Heart right ventricle (tissue), 16 donors: ENCODE results near the gene GPR32. TPM values are rescaled to one million over a fixed set of nuclear protein-coding genes. Genes with fewer than 3 reads are reported as not detected.

ENCODE experiments used
- ATAC-seq, 8 donors: fragments of 200-7000 bp; cut with Tn5 transposase; one replicate each; pipeline ENCODE4 v1.9.1; 2020; ENCODE audit warnings: mild to moderate bottlenecking in 8 of 8, moderate library complexity in 8 of 8, moderate number of reproducible peaks in 1 of 8
- DNase-seq, 2 donors: peaks; one replicate each; pipeline ENCODE4 v3.0.0-alpha.2; 2020
- H3K27ac ChIP-seq, 10 donors: fragments of 200-600 bp; sonication (generic) in 2 of 10; one replicate each; pipeline versions ENCODE4 v1.5.0 to v1.8.0; 2020 to 2022; ENCODE audit warnings: mild to moderate bottlenecking in 3 of 10
- H3K27me3 ChIP-seq, 7 donors: fragments of 200-600 bp; one replicate each; pipeline ENCODE4 v1.8.0; 2021 to 2022; ENCODE audit warnings: mild to moderate bottlenecking in 2 of 7
- H3K36me3 ChIP-seq, 9 donors: fragments of 200-600 bp; sonication (generic) in 1 of 9; one replicate each; pipeline versions ENCODE4 v1.5.0 to v1.8.0; 2020 to 2022; ENCODE audit warnings: mild to moderate bottlenecking in 2 of 9
- H3K4me1 ChIP-seq, 9 donors: fragments of 200-600 bp; sonication (generic) in 1 of 9; one replicate each; pipeline versions ENCODE4 v1.5.0 to v1.8.0; 2020 to 2022; ENCODE audit warnings: mild to moderate bottlenecking in 4 of 9
- H3K4me3 ChIP-seq, 10 donors: fragments of 200-600 bp; sonication (generic) in 2 of 10; one replicate each; pipeline versions ENCODE4 v1.5.0 to v1.8.0; 2020 to 2022; ENCODE audit warnings: mild to moderate bottlenecking in 7 of 10, moderate library complexity in 2 of 10
- H3K9me3 ChIP-seq, 11 donors: fragments of 200-600 bp in 10 of 11; sonication (generic) in 2 of 11; one replicate each; pipeline versions ENCODE4 v1.5.0 to v1.8.0; 2013 to 2022; ENCODE audit warnings: mild to moderate bottlenecking in 2 of 11, control low read depth in 1 of 11, moderate library complexity in 1 of 11
- WGBS, 2 donors: extraction: QIAGEN DNeasy Blood & Tissue Kit; methylation state at CpG; one replicate each; pipeline ENCODE4 v1.1.7; 2013; ENCODE audit warnings: inconsistent platforms in 1 of 2; 5-methylcytosine and 5-hydroxymethylcytosine counted together
- intact Hi-C, 10 donors: fragments of 100-400 bp; cut with DNase I; formaldehyde crosslinking; loops; one replicate each; pipeline versions ENCODE4 v1.11.1 to v1.14.2; 2022
- polyA plus RNA-seq, 2 donors: library from polyadenylated mRNA; stranded (reverse); fragments of 200-250 nt; gene quantifications; one replicate each; pipeline ENCODE4 v1.2.3, GENCODE V29; 2013
- total RNA-seq, 10 donors: library from RNA; stranded (reverse); fragmentation: NEBNext Ultra II Directional in 3 of 10; extraction: Animal tissue kit (Norgen Biotek cat#: 25700) in 3 of 10; gene quantifications; one replicate each; pipeline versions ENCODE4 v1.2.1 to v1.2.4, GENCODE V29; 2021 to 2023
- TF ChIP-seq, protein P1 (sequence below), 9 donors: fragments of 200-600 bp; sonication (generic) in 2 of 9; IDR thresholded peaks; one replicate each; pipeline versions ENCODE4 v1.5.0 to v1.8.0; 2021 to 2022; ENCODE audit warnings: antibody characterized with exemption in 9 of 9, mild to moderate bottlenecking in 5 of 9, moderate library complexity in 1 of 9
- donor health status: Arrhythmogenic right ventricular cardiomyopathy.
- donor health status: ischemic (EF 13 %, LVEDD 7.1; RV severe dilation, severe dysfunction).
- donor health status: healthy with polysubstance abuse.
- donor health status: DM: no; HTN: yes; CAD: no.
- donor health status: DM: no; HTN: no; CAD: no.
- donor health status: ischemic (EF 25% LVEDD 6.9; RV normal size, moderate dysfunction).
- donor health status: ischemic (EF 25% LVEDD 5.7; RV mildly dilated, moderate dysfunction).
- donor health status: healthy.
- donor health status: DM: yes; HTN: yes; CAD: no.
- donor health status: Ischemic cardiomyopathy.
- donor health status: ischemic (EF 35%, LVEDD 5.7; RV mildly dilated, moderate dysfunction).
- donor health status: nonischemic (EF 11% LVEDD 7.7; RV severe dilation, severe dysfunction).
- donor health status: DM: yes; HTN: yes; CAD: no.
- donor health status: PGD.
- donor health status: ischemic (EF 29% LVEDD 5.4; RV normal size, mild dysfunction).
- donor health status: nonischemic (EF 23%, LVEDD 6.1; RV moderate dilation, normal function).

Gene GPR32
- total and polyA plus RNA-seq, 12 donors, result not detected

DNA sequence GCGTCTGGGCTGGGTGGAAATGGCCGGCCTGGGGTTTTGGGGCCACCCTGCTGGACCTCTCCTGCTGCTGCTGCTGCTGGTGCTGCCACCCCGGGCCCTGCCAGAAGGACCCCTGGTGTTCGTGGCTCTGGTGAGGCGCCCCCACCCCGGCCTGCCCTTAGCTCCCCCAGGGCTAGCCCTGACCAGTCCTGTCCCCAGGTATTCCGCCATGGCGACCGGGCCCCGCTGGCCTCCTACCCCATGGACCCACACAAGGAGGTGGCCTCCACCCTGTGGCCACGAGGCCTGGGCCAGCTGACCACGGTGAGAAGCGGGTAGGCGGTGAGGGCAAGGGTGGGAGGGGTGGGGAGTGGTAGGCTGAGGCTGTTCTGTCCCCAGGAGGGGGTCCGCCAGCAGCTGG lies 20.1 kb downstream of the GPR32 start, which contains the start of gene ACP4:
Gene ACP4, plus strand, starts transcription at position 20 of the 400 bp plus-strand sequence. Its CDS starts 0 bp downstream, at position 20.
- DNase-seq (no peak), ATAC-seq (no peak)
- no peaks in the 10 kb centered on the region for H3K9me3 ChIP-seq
- TF ChIP-seq, protein P1, sequence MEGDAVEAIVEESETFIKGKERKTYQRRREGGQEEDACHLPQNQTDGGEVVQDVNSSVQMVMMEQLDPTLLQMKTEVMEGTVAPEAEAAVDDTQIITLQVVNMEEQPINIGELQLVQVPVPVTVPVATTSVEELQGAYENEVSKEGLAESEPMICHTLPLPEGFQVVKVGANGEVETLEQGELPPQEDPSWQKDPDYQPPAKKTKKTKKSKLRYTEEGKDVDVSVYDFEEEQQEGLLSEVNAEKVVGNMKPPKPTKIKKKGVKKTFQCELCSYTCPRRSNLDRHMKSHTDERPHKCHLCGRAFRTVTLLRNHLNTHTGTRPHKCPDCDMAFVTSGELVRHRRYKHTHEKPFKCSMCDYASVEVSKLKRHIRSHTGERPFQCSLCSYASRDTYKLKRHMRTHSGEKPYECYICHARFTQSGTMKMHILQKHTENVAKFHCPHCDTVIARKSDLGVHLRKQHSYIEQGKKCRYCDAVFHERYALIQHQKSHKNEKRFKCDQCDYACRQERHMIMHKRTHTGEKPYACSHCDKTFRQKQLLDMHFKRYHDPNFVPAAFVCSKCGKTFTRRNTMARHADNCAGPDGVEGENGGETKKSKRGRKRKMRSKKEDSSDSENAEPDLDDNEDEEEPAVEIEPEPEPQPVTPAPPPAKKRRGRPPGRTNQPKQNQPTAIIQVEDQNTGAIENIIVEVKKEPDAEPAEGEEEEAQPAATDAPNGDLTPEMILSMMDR (IDR thresholded peaks at IDR 0.05), result no peak
- H3K4me1 ChIP-seq, result no peaks in the 10 kb centered on the region
- 88 to 90% methylated on average over 15 of the region's 15 CpGs for whole genome bisulfite sequencing, 2 donors
- H3K27me3 ChIP-seq, result peaks cover 0 to 11% (median 0%) of the 10 kb centered on the region in 7 donors
- no peak within 1 kb of the TSS for H3K27ac ChIP-seq
- intact Hi-C loops, result no loop called here
- H3K4me3 ChIP-seq, result no peak within 1 kb of the TSS
- peaks cover 0 to 2% (median 0%) of the 10 kb centered on the region in 9 donors for H3K36me3 ChIP-seq

DNA sequence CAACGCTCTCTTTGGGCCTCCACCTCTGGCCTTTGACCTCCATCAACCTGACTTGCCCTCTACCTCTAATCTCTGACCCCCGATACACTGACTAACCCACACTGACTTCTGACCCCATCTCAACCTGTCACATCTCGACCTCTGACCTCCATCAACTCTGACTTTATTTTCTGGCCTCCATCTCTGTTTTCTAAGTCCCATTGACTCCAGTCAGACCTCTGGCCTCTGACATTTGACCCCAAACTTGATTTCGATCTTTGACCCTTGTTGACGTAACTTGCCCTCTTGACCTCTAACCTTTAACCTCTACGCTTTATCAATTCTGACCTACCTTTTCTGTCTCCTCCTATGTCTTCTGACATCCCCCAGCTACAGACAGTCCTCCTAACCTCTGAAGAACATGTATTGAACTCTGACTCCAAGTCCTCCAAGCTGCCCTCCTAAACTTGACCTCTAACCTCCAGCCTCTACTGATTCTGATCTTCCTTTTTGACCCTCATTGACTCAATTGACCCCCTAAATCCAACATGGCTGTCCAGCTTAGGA lies 20.7 kb downstream of the GPR32 start:
- H3K27me3 ChIP-seq, result peaks cover 0 to 11% (median 0%) of the 10 kb centered on the region in 7 donors
- H3K36me3 ChIP-seq, result peaks cover 0 to 7% (median 0%) of the 10 kb centered on the region in 9 donors
- ATAC-seq (no peak), DNase-seq (no peak)
- H3K4me1 ChIP-seq, result no peaks in the 10 kb centered on the region
- H3K9me3 ChIP-seq, result no peaks in the 10 kb centered on the region
- intact Hi-C loops, result no loop called here
- no peak overlapping the region for H3K4me3 ChIP-seq
- H3K27ac ChIP-seq, result no peak overlapping the region
- TF ChIP-seq, protein P1 (IDR thresholded peaks at IDR 0.05), result no peak
- 91 to 92% methylated on average over 6 of the region's 6 CpGs for WGBS, 2 donors

DNA sequence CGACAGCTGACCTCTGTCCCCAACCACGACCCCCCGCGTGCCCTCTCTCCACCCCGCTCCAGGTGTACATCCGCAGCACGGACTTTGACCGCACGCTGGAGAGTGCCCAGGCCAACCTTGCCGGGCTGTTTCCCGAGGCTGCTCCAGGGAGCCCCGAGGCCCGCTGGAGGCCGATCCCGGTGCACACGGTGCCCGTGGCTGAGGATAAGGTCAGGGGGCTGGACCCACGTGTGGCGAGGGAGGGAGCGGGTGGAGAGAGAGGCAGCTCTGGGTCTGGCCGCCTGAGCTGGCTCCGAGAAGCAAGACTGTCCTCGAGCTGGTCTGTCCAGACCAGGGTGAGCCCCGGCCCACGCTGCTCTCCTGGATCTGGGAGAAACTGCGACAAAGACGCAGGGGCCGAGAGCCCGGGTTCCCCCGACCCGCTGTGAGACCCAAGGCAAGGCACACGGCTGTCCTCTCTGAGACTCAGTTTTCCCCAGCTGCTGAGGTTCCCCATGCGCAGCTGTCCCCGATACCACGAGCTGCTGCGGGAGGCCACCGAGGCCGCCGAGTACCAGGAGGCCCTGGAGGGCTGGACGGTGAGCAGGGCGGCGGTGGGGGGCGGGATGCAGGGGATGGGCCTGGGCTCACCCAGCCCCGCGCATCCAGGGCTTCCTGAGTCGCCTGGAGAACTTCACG lies 21.5 kb downstream of the GPR32 start:
- Histone ChIP-seq H3K27me3 (peaks cover 0 to 11% (median 0%) of the 10 kb centered on the region in 7 donors), H3K36me3 (peaks cover 0 to 11% (median 0%) of the 10 kb centered on the region in 9 donors), H3K4me3 (no peak overlapping the region), H3K4me1 (no peaks in the 10 kb centered on the region), H3K9me3 (no peaks in the 10 kb centered on the region), H3K27ac (no peak overlapping the region)
- intact Hi-C loops, result no loop called here
- TF ChIP-seq, protein P1 (IDR thresholded peaks at IDR 0.05), result no peak
- 83% methylated on average over 47 of the region's 47 CpGs for WGBS, 2 donors
- DNase-seq (no peak), ATAC-seq (no peak)

DNA sequence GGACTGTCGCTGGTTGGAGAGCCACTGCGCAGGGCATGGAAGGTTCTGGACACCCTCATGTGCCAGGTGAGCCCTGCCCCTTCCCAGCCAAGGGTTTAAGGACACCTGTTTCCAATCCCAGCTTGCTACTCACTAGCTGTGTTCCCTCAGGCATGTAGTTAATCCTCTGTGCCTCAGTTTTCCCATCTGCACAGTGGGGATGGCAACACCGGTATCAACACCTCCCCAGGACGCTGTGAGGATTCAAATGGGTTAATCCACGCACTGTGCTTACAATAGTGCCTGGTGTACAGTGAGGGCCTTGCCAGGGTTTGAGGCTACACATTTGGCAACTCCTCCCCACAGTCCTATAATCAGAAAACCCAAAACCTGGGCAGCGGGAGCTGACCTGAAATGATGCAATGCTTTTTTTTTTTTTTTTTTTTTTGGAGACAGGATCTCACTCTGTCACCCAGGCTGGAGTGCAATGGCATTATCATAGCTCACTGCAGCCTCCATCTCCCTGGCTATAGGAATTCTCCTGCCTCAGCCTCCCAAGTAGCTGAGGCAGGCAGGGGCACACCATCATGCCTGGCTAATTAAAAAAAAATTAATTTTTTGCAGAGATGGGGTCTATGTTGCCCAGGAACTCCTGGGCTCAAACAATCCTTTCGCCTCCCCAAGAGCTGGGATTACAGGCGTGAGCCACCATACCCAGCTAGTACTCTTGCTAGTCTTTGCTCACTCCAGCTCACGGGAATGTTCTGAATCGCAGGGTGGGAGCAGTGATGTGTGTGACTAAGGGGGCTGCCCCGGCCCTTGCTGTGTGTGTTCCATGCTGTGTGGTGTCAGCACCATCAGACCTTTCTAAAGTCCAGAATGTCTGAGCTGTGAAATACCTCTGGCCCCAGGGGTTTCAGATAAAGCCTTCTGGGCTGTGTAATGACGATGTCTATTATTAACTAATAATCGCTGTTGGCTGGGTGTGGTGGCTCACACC lies 22.3 kb downstream of the GPR32 start:
- Histone ChIP-seq H3K36me3 (peaks cover 0 to 18% (median 0%) of the 10 kb centered on the region in 9 donors), H3K27ac (no peak overlapping the region), H3K4me3 (no peak overlapping the region), H3K9me3 (no peaks in the 10 kb centered on the region), H3K27me3 (peaks cover 0 to 11% (median 0%) of the 10 kb centered on the region in 7 donors), H3K4me1 (no peaks in the 10 kb centered on the region)
- WGBS, 2 donors, result 75 to 81% methylated on average over 13 of the region's 13 CpGs
- TF ChIP-seq, protein P1 (IDR thresholded peaks at IDR 0.05), result no peak
- ATAC-seq, result no peak
- intact Hi-C loops, result no loop called here
- DNase-seq, result no peak
